MCF 10A (cell line): Measurements from ENCODE around the gene KIF1B. TPM values are rescaled to one million over a fixed set of nuclear protein-coding genes. Genes with fewer than 3 reads are reported as not detected.

Experiments
- BruUV-seq: library from RNA; stranded (reverse); fragments of 400-500 nt; replicated peaks from 2 replicates; lab custom pipeline; 2021; lab: Mats Ljungman, UMichigan
- CTCF ChIA-PET: fragments of 300-600 bp; sonication (Branson Sonifier 250); formaldehyde crosslinking; extraction: SDS; loops from one replicate; lab custom pipeline; 2021; ENCODE audit warnings: antibody characterized with exemption, inconsistent platforms; lab: Yijun Ruan, JAX
- POLR2A ChIA-PET: fragments of 300-600, 350-650 bp; sonication (Branson Sonifier 250); formaldehyde crosslinking; extraction: SDS; loops from one replicate; lab custom pipeline; 2020; ENCODE audit warnings: antibody characterized with exemption, inconsistent platforms; lab: Yijun Ruan, JAX
- DNase-seq: peaks from one replicate; pipeline ENCODE4 v3.0.0-alpha.2; 2018; ENCODE audit not compliant: unreplicated experiment
- H3K27ac Mint-ChIP-seq: one replicate; pipeline ENCODE4 v1.8.0; 2022; ENCODE audit warnings: mild to moderate bottlenecking, low read depth, mixed read lengths; ENCODE audit not compliant: unreplicated experiment
- H3K27me3 Mint-ChIP-seq: one replicate; pipeline ENCODE4 v1.8.0; 2022; ENCODE audit warnings: mixed read lengths; ENCODE audit not compliant: insufficient read depth, unreplicated experiment
- H3K36me3 Mint-ChIP-seq: one replicate; pipeline ENCODE4 v1.8.0; 2022; ENCODE audit warnings: mild to moderate bottlenecking, moderate library complexity, mixed read lengths; ENCODE audit not compliant: insufficient read depth, unreplicated experiment
- H3K4me1 Mint-ChIP-seq: one replicate; pipeline ENCODE4 v1.8.0; 2022; ENCODE audit warnings: mixed read lengths; ENCODE audit not compliant: insufficient read depth, unreplicated experiment
- H3K4me3 Mint-ChIP-seq: one replicate; pipeline ENCODE4 v1.8.0; 2022; ENCODE audit warnings: mild to moderate bottlenecking, moderate library complexity, mixed read lengths; ENCODE audit not compliant: unreplicated experiment
- H3K9me3 Mint-ChIP-seq: one replicate; pipeline ENCODE4 v1.8.0; 2022; ENCODE audit warnings: mixed read lengths; ENCODE audit not compliant: unreplicated experiment
- intact Hi-C: fragments of 100-400 bp; cut with micrococcal nuclease; formaldehyde crosslinking; loops from 2 replicates; pipeline ENCODE4 v1.14.1; 2022
- total RNA-seq: library from RNA; stranded (reverse); gene quantifications from 2 replicates; pipeline ENCODE4 v1.2.3, GENCODE V29; 2022
- TF ChIP-seq, protein P1 (sequence below): fragments of 200-600 bp; IDR thresholded peaks from one replicate; pipeline ENCODE4 v1.8.0; 2022; ENCODE audit warnings: antibody characterized with exemption, mild to moderate bottlenecking; ENCODE audit not compliant: unreplicated experiment

Gene KIF1B
- total RNA-seq, 1 experiment from 2014 or later = 35.9 TPM

DNA sequence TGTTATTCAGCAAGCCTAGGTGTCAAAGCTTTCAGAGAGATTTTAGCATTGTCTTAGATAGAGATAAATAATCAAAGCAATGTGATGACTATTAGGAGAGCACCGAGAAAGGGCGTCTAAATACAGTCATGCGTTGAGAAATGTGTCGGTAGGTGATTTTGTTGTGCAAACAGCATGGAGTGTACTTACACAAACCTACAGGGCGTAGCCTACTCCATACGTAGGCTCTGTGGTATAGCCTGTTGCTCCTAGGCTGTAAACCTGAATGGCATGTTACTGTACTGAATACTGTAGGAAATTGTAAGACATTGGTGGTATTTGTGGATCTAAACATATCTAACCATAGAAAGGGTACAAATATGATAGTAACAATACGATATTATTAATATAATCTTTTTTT, 31.8 kb downstream of the KIF1B start:
- Mint-ChIP-seq H3K4me3 (no peak overlapping the region), H3K9me3 (no peaks in the 10 kb centered on the region), H3K27me3 (no peaks in the 10 kb centered on the region), H3K36me3 (peaks cover 5% of the 10 kb centered on the region), H3K27ac (no peak overlapping the region), H3K4me1 (no peaks in the 10 kb centered on the region)
- BruUV-seq = no TSS peak
- TF ChIP-seq, protein P1, sequence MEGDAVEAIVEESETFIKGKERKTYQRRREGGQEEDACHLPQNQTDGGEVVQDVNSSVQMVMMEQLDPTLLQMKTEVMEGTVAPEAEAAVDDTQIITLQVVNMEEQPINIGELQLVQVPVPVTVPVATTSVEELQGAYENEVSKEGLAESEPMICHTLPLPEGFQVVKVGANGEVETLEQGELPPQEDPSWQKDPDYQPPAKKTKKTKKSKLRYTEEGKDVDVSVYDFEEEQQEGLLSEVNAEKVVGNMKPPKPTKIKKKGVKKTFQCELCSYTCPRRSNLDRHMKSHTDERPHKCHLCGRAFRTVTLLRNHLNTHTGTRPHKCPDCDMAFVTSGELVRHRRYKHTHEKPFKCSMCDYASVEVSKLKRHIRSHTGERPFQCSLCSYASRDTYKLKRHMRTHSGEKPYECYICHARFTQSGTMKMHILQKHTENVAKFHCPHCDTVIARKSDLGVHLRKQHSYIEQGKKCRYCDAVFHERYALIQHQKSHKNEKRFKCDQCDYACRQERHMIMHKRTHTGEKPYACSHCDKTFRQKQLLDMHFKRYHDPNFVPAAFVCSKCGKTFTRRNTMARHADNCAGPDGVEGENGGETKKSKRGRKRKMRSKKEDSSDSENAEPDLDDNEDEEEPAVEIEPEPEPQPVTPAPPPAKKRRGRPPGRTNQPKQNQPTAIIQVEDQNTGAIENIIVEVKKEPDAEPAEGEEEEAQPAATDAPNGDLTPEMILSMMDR = no peak
- ChIA-PET CTCF (interaction anchor here (1.0 kb wide), 1 partner anchor 368 kb away, joined by 3 read pairs; no protein-coding TSS in a partner anchor), POLR2A (interaction anchor here (1.3 kb wide), 1 partner anchor 32 kb away, joined by 3 read pairs; the partner anchor contains the start of gene KIF1B)
- intact Hi-C loops = no loop called here
- no peak for DNase-seq

DNA sequence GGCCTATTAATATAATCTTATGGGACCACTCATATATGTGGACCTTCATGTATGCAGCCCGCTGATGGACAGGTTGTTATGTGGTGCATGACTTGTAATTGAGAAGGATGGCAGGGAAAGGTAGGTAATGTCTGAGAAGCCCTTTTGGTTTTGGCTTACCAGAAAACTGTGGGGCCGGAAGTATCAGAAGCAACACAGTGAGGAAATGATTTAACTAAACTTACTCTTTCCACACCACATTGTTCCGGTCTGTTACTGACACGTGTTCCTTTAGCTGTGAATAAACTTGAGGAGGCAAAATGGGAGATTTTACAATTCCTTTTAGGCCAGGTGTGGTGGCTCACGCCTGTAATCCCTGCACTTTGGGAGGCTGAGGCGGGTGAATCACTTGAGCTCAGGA, 32.4 kb downstream of the KIF1B start:
- intact Hi-C loops = no loop called here
- POLR2A ChIA-PET = interaction anchor here (0.7 to 1.3 kb wide), 3 partner anchors 9 to 81 kb away, joined by 3 to 4 read pairs (median 3); partner anchors contain the start of gene KIF1B

DNA sequence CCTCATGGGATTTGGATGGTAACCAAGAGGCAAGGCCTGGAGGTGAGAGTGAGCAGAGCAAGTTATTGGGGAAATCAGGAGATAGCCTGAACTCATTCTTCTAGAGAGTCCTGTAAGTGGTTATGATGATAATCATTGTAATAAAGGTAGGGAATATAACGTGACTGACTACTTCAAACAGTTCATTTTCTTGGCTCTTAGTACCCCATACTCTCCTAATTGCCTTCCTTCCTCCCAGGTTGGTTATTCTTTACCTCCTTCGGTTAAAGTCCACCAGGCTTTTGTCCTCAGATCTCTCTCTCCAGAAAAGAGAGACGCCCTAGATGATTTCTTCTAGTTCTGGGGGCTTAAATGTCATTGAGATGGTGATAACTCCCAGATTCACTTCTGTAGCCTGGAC, 35.3 kb downstream of the KIF1B start:
- Mint-ChIP-seq H3K27ac (no peak overlapping the region), H3K27me3 (no peaks in the 10 kb centered on the region), H3K36me3 (no peaks in the 10 kb centered on the region), H3K9me3 (no peaks in the 10 kb centered on the region), H3K4me1 (no peaks in the 10 kb centered on the region), H3K4me3 (no peak overlapping the region)
- BruUV-seq = no TSS peak
- POLR2A ChIA-PET = no interaction called here
- TF ChIP-seq, protein P1 = no peak
- intact Hi-C loops = no loop called here
- no peak for DNase-seq
- CTCF ChIA-PET = no interaction called here

More for the DNA sequence above, 32.4 kb downstream of the KIF1B start:
- Mint-ChIP-seq H3K9me3 (no peaks in the 10 kb centered on the region), H3K4me3 (no peak overlapping the region), H3K27me3 (no peaks in the 10 kb centered on the region), H3K4me1 (no peaks in the 10 kb centered on the region), H3K27ac (no peak overlapping the region), H3K36me3 (peaks cover 5% of the 10 kb centered on the region)
- TF ChIP-seq, protein P1 = no peak
- BruUV-seq = no TSS peak
- no peak for DNase-seq
- CTCF ChIA-PET = interaction anchor here (0.9 kb wide), 1 partner anchor 12 kb away, joined by 4 read pairs; no protein-coding TSS in a partner anchor

DNA sequence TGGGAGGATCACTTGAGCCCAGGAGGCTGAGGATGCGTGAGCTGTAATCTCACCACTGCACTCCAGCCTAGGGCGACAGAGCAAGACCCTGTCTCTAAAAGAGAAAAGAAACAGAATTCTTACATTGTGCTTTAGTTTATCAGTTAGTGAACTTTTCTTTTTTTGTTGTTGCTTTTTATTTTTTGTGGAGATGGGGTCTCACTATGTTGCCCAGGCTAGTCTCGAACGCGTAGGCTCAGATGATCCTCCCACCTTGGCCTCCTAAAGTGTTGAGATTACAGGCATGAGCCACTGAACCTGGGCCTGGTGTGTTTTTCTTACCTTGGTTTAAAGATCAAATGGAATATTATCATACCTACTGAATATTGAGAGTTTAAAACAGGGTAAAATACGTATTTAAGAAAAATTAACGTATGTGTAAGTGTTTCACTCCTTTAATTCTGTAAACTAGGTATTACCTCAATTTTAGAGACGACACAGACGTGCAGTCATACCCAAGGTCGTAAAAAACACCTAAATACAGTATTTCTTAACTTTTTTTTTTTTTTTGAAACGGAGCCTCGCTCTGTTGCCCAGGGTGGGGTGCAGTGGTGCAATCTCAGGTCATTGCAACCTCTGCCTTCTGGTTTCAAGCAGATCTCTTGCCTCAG, 39.6 kb downstream of the KIF1B start:
- no peak for DNase-seq
- Mint-ChIP-seq H3K4me3 (no peak overlapping the region), H3K27me3 (no peaks in the 10 kb centered on the region), H3K27ac (no peak overlapping the region), H3K36me3 (no peaks in the 10 kb centered on the region), H3K9me3 (no peaks in the 10 kb centered on the region), H3K4me1 (peaks cover 12% of the 10 kb centered on the region)
- BruUV-seq = no TSS peak
- ChIA-PET CTCF (no interaction called here), POLR2A (no interaction called here)
- TF ChIP-seq, protein P1 = no peak
- intact Hi-C loops = no loop called here
